Myocyte (in vitro differentiated cells): ENCODE measurements around the gene UBAP1L. TPM values are rescaled to one million over a fixed set of nuclear protein-coding genes. Genes with fewer than 3 reads are reported as not detected.
"Not testable (repeated sequence)": the region's sequence is repeated elsewhere in the genome, so short reads cannot be mapped to it uniquely, and the experiment has no call there.

Experiments
- DNase-seq: peaks from one replicate; pipeline ENCODE4 v3.0.0-alpha.2; 2012; ENCODE audit warnings: low read depth
- total RNA-seq: library from RNA; depleted of rRNA; stranded (reverse); fragments of >200 nt; gene quantifications from 2 replicates; pipeline ENCODE4 v1.2.3, GENCODE V29; 2014

Gene UBAP1L
- total RNA-seq, 1 donor from 2014 or later, result 1.6 TPM

GRCh38 chr15:65084500-65085206 lies 30.3 kb downstream of the UBAP1L start:
- DNase-seq, result no peak

- DNase-seq, result no peak
Observed at GRCh38 chr15:65083262-65083701, 31.7 kb downstream of the UBAP1L start.

GRCh38 chr15:65082303-65082953 lies 32.6 kb downstream of the UBAP1L start:
- no peak for DNase-seq

- no peak for DNase-seq
Observed at GRCh38 chr15:65081758-65082157, 33.2 kb downstream of the UBAP1L start.

- no peak for DNase-seq
Observed at GRCh38 chr15:65081270-65081669, 33.7 kb downstream of the UBAP1L start.

GRCh38 chr15:65079580-65079979 lies 35.4 kb downstream of the UBAP1L start:
- no peak for DNase-seq

- no peak for DNase-seq
Observed at GRCh38 chr15:65077981-65078352, 37.0 kb downstream of the UBAP1L start.

GRCh38 chr15:65077291-65077980 lies 37.6 kb downstream of the UBAP1L start:
- no peak for DNase-seq

- DNase-seq, result peak; percentile 35
Observed at GRCh38 chr15:65076486-65077290, 38.3 kb downstream of the UBAP1L start, which contains the start of gene KBTBD13. TSS of gene KBTBD13 (plus strand) at chr15:65076746. CDS start at chr15:65076816, 70 bp downstream.

- not testable (repeated sequence) for DNase-seq
Observed at GRCh38 chr15:65075607-65076395, 39.2 kb downstream of the UBAP1L start.

- DNase-seq, result not testable (repeated sequence)
Observed at GRCh38 chr15:65074946-65075345, 40.1 kb downstream of the UBAP1L start.

- no peak for DNase-seq
Observed at GRCh38 chr15:65072617-65073016, 42.4 kb downstream of the UBAP1L start.

- no peak for DNase-seq
Observed at GRCh38 chr15:65072027-65072426, 43.0 kb downstream of the UBAP1L start.

- DNase-seq, result no peak
Observed at GRCh38 chr15:65071381-65071811, 43.6 kb downstream of the UBAP1L start.

- DNase-seq, result no peak
Observed at GRCh38 chr15:65069779-65070546, 45.0 kb downstream of the UBAP1L start.

- DNase-seq, result no peak
Observed at GRCh38 chr15:65069179-65069578, 45.8 kb downstream of the UBAP1L start.

- DNase-seq, result no peak
Observed at GRCh38 chr15:65068403-65068788, 46.6 kb downstream of the UBAP1L start.

- no peak for DNase-seq
Observed at GRCh38 chr15:65067645-65068402, 47.2 kb downstream of the UBAP1L start, which contains the start of gene RASL12. TSS of gene RASL12 (minus strand) at chr15:65067991. CDS start at chr15:65067835, 156 bp downstream.

GRCh38 chr15:65067317-65067644 lies 47.7 kb downstream of the UBAP1L start:
- no peak for DNase-seq
